H9 (cell line): Measurements from ENCODE around the gene COL23A1. TPM values are rescaled to one million over a fixed set of nuclear protein-coding genes. Genes with fewer than 3 reads are reported as not detected.

Experiments used
- DNase-seq: peaks from one replicate; pipeline ENCODE4 v3.0.0-alpha.2; 2017
- H2AFZ ChIP-seq: one replicate; pipeline ENCODE4 v1.6.1; 2013; ENCODE audit warnings: mild to moderate bottlenecking, low read length, control low read depth, moderate library complexity
- H2AK5ac ChIP-seq: 2 replicates; pipeline ENCODE4 v1.6.1; 2013; ENCODE audit warnings: low read length, control low read depth, mixed read lengths; ENCODE audit not compliant: insufficient read length
- H2BK120ac ChIP-seq: one replicate; pipeline ENCODE4 v1.6.1; 2013; ENCODE audit warnings: low read depth, mild to moderate bottlenecking, low read length, control low read depth, inconsistent platforms; ENCODE audit not compliant: poor library complexity, severe bottlenecking
- H2BK12ac ChIP-seq: 2 replicates; pipeline ENCODE4 v1.6.1; 2013; ENCODE audit warnings: low read length, control low read depth, mixed read lengths, low read depth; ENCODE audit not compliant: insufficient read length
- H2BK15ac ChIP-seq: 2 replicates; pipeline ENCODE4 v1.6.1; 2013; ENCODE audit warnings: low read depth, low read length, control low read depth
- H2BK20ac ChIP-seq: one replicate; pipeline ENCODE4 v1.6.1; 2013; ENCODE audit warnings: low read depth, mild to moderate bottlenecking, low read length, control low read depth, inconsistent platforms; ENCODE audit not compliant: poor library complexity, severe bottlenecking
- H2BK5ac ChIP-seq: 2 replicates; pipeline ENCODE4 v1.6.1; 2013; ENCODE audit warnings: low read length, control low read depth, mixed read lengths; ENCODE audit not compliant: insufficient read length
- H3K14ac ChIP-seq: 2 replicates; pipeline ENCODE4 v1.6.1; 2013; ENCODE audit warnings: low read length, control low read depth; ENCODE audit not compliant: insufficient read depth
- H3K18ac ChIP-seq: 2 replicates; pipeline ENCODE4 v1.6.1; 2013; ENCODE audit warnings: low read depth, mild to moderate bottlenecking, mixed read lengths, low read length, control low read depth; ENCODE audit not compliant: insufficient read length
- H3K23ac ChIP-seq: 2 replicates; pipeline ENCODE4 v1.6.1; 2013; ENCODE audit warnings: low read length, control low read depth, mixed read lengths, low read depth; ENCODE audit not compliant: insufficient read length
- H3K23me2 ChIP-seq: 2 replicates; pipeline ENCODE4 v1.6.1; 2013; ENCODE audit warnings: low read depth, mild to moderate bottlenecking, mixed read lengths, low read length, control low read depth; ENCODE audit not compliant: insufficient read length, poor library complexity, severe bottlenecking
- H3K27ac ChIP-seq: 2 replicates; pipeline ENCODE4 v1.5.1; 2013; ENCODE audit warnings: low read length, control low read depth, mixed read lengths, low read depth; ENCODE audit not compliant: insufficient read length
- H3K27me3 ChIP-seq: 2 replicates; pipeline ENCODE4 v1.6.1; 2013; ENCODE audit warnings: low read length, control low read depth, inconsistent platforms; ENCODE audit not compliant: insufficient read depth
- H3K4ac ChIP-seq: 2 replicates; pipeline ENCODE4 v1.6.1; 2013; ENCODE audit warnings: low read depth, mild to moderate bottlenecking, control low read depth, inconsistent platforms, low read length, moderate library complexity
- H3K4me1 ChIP-seq: 2 replicates; pipeline ENCODE4 v1.6.1; 2013; ENCODE audit warnings: low read length, control low read depth, inconsistent platforms; ENCODE audit not compliant: insufficient read depth
- H3K4me2 ChIP-seq: 2 replicates; pipeline ENCODE4 v1.6.1; 2013; ENCODE audit warnings: low read length, control low read depth, mixed read lengths; ENCODE audit not compliant: insufficient read length, insufficient read depth
- H3K56ac ChIP-seq: 2 replicates; pipeline ENCODE4 v1.6.1; 2013; ENCODE audit warnings: low read depth, mild to moderate bottlenecking, mixed read lengths, low read length, control low read depth; ENCODE audit not compliant: insufficient read length
- H3K79me1 ChIP-seq: 2 replicates; pipeline ENCODE4 v1.6.1; 2013; ENCODE audit warnings: low read depth, mild to moderate bottlenecking, moderate library complexity, low read length, control low read depth, inconsistent platforms; ENCODE audit not compliant: insufficient read depth, poor library complexity, severe bottlenecking
- H3K79me2 ChIP-seq: 2 replicates; pipeline ENCODE4 v1.6.1; 2013; ENCODE audit warnings: low read length, control low read depth, inconsistent platforms; ENCODE audit not compliant: insufficient read depth
- H3K9ac ChIP-seq: 2 replicates; pipeline ENCODE4 v1.6.1; 2013; ENCODE audit warnings: low read length, control low read depth, mixed read lengths; ENCODE audit not compliant: insufficient read length; ENCODE audit errors: extremely low read depth
- H3K9me3 ChIP-seq: one replicate; pipeline ENCODE4 v1.6.1; 2013; ENCODE audit warnings: low read depth, low read length, inconsistent platforms; ENCODE audit not compliant: control insufficient read depth
- H3T11ph ChIP-seq: one replicate; pipeline ENCODE4 v1.6.1; 2013; ENCODE audit warnings: mild to moderate bottlenecking, low read length, control low read depth, inconsistent platforms
- H4K20me1 ChIP-seq: one replicate; pipeline ENCODE4 v1.6.1; 2013; ENCODE audit not compliant: control insufficient read depth, insufficient read length, insufficient read depth
- H4K5ac ChIP-seq: 2 replicates; pipeline ENCODE4 v1.6.1; 2013; ENCODE audit warnings: low read depth, mild to moderate bottlenecking, mixed read lengths, low read length, control low read depth; ENCODE audit not compliant: insufficient read length
- H4K8ac ChIP-seq: replicated peaks from 2 replicates; pipeline ENCODE4 v1.6.1; 2013; ENCODE audit warnings: low read length, control low read depth, mixed read lengths, low read depth; ENCODE audit not compliant: insufficient read length
- H4K91ac ChIP-seq: 2 replicates; pipeline ENCODE4 v1.6.1; 2013; ENCODE audit warnings: low read depth, mild to moderate bottlenecking, moderate library complexity, mixed read lengths, low read length, control low read depth; ENCODE audit not compliant: insufficient read length
- H3K27ac Mint-ChIP-seq, 3 experiments: 2 replicates in 2 of 3; 3 replicates in 1 of 3; pipeline ENCODE4 v1.8.0; 2020 to 2021; ENCODE audit warnings: mixed read lengths in 3 of 3, mild to moderate bottlenecking in 1 of 3, moderate library complexity in 1 of 3
- H3K27me3 Mint-ChIP-seq: 2 replicates; pipeline ENCODE4 v1.8.0; 2021; ENCODE audit warnings: low read depth, mild to moderate bottlenecking, moderate library complexity, mixed read lengths
- H3K36me3 Mint-ChIP-seq, 3 experiments: 2 replicates in 2 of 3; 3 replicates in 1 of 3; pipeline ENCODE4 v1.8.0; 2020 to 2021; ENCODE audit warnings: low read depth in 3 of 3, mixed read lengths in 3 of 3; ENCODE audit not compliant: insufficient read depth in 1 of 3
- H3K4me1 Mint-ChIP-seq, 2 experiments: 2 replicates each; pipeline ENCODE4 v1.8.0; 2020; ENCODE audit warnings: mixed read lengths in 2 of 2
- H3K4me3 Mint-ChIP-seq, 2 experiments: 2 replicates in 1 of 2; 3 replicates in 1 of 2; pipeline ENCODE4 v1.8.0; 2020 to 2021; ENCODE audit warnings: mild to moderate bottlenecking in 2 of 2, mixed read lengths in 2 of 2, moderate library complexity in 1 of 2
- H3K9me3 Mint-ChIP-seq, 2 experiments: 2 replicates in 1 of 2; 3 replicates in 1 of 2; pipeline ENCODE4 v1.8.0; 2020; ENCODE audit warnings: mild to moderate bottlenecking in 2 of 2, mixed read lengths in 2 of 2, moderate library complexity in 1 of 2
- WGBS: extraction: QIAGEN DNeasy Blood & Tissue Kit; methylation state at CpG from one replicate; pipeline ENCODE4 v1.1.7; 2013; ENCODE audit warnings: missing lambda C conversion rate, low lambda C conversion rate, mixed read lengths; ENCODE audit not compliant: insufficient read length; ENCODE audit errors: extremely low coverage; 5-methylcytosine and 5-hydroxymethylcytosine counted together
- total RNA-seq: library from RNA; stranded (reverse); gene quantifications from 2 replicates; pipeline ENCODE4 v1.2.1, GENCODE V29; 2021
- TF ChIP-seq, protein P1 (sequence below): fragments of 200-600 bp; sonication (generic); conservative IDR thresholded peaks from 3 replicates; pipeline ENCODE4 v1.8.0; 2021; ENCODE audit warnings: antibody characterized with exemption, mild to moderate bottlenecking

Gene COL23A1
- total RNA-seq, 1 experiment from 2014 or later, result 2.6 TPM

DNA sequence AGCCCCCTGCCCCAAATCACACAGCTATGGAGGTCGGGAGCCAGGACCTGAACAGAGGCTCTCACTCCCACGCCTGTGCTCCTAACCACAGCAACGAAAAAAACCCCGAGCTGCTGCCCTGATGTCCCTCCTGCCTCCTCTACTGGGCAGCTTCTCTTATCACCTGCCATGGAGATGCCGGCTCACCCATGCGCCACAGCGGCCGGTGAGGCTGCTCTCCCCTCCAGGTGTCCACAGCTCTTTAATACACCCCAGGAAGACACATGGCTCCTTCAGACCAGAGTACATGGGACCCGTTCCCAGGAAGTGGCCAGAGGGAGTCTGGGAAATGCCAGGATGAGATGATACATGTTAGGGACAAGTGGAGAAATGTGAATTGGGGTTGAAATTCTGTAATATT is 110.9 kb downstream of the COL23A1 start:
- Histone ChIP-seq H2AFZ (no peak overlapping the region), H4K91ac (no peak overlapping the region), H3K9me3 (no peaks in the 10 kb centered on the region), H4K8ac (no peak overlapping the region), H3K14ac (no peak overlapping the region), H2AK5ac (no peak overlapping the region), H3K4me2 (no peak overlapping the region), H3K79me1 (no peaks in the 10 kb centered on the region), H2BK5ac (no peak overlapping the region), H3K18ac (no peak overlapping the region), H3K27me3 (no peaks in the 10 kb centered on the region), H3K4me1 (no peaks in the 10 kb centered on the region), H3K56ac (no peak overlapping the region), H3K79me2 (no peaks in the 10 kb centered on the region), H2BK12ac (no peak overlapping the region), H3K27ac (no peak overlapping the region), H2BK120ac (no peak overlapping the region), H2BK20ac (no peak overlapping the region), H3K4ac (no peak overlapping the region), H4K5ac (no peak overlapping the region), H3K23me2 (no peaks in the 10 kb centered on the region), H4K20me1 (no peaks in the 10 kb centered on the region), H3K23ac (no peak overlapping the region), H2BK15ac (no peak overlapping the region), H3K9ac (no peak overlapping the region), H3T11ph (no peak overlapping the region)
- no peak for DNase-seq
- H3K9me3 Mint-ChIP-seq, result peaks cover 0 to 10% of the 10 kb centered on the region in 2 experiments; a peak in 4 of 5 replicates
- H3K4me1 Mint-ChIP-seq, result peaks cover 8 to 15% of the 10 kb centered on the region in 2 experiments
- peaks cover 0 to 14% (median 3%) of the 10 kb centered on the region in 3 experiments; a peak in 4 of 7 replicates for H3K36me3 Mint-ChIP-seq
- no peaks in the 10 kb centered on the region for H3K27me3 Mint-ChIP-seq
- no peak overlapping the region for H3K27ac Mint-ChIP-seq
- TF ChIP-seq, protein P1, sequence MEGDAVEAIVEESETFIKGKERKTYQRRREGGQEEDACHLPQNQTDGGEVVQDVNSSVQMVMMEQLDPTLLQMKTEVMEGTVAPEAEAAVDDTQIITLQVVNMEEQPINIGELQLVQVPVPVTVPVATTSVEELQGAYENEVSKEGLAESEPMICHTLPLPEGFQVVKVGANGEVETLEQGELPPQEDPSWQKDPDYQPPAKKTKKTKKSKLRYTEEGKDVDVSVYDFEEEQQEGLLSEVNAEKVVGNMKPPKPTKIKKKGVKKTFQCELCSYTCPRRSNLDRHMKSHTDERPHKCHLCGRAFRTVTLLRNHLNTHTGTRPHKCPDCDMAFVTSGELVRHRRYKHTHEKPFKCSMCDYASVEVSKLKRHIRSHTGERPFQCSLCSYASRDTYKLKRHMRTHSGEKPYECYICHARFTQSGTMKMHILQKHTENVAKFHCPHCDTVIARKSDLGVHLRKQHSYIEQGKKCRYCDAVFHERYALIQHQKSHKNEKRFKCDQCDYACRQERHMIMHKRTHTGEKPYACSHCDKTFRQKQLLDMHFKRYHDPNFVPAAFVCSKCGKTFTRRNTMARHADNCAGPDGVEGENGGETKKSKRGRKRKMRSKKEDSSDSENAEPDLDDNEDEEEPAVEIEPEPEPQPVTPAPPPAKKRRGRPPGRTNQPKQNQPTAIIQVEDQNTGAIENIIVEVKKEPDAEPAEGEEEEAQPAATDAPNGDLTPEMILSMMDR, result no peak
- no CpG with 5 or more reads among the region's 9 CpGs for WGBS
- H3K4me3 Mint-ChIP-seq, result no peak overlapping the region
